Gastrocnemius medialis (tissue), 4 donors: ENCODE measurements around the gene THRB. TPM values are rescaled to one million over a fixed set of nuclear protein-coding genes. Genes with fewer than 3 reads are reported as not detected.

ENCODE experiments used
- ATAC-seq, 2 donors: fragments of 150-250 bp; one replicate each; pipeline ENCODE4 v1.9.1; 2016
- DNase-seq, 2 donors: peaks; one replicate each; pipeline ENCODE4 v3.0.0-alpha.2; 2019
- H3K27ac ChIP-seq, 4 donors: fragments of 200-600 bp; sonication (generic); 1 replicate in 1 of 4; 2 replicates in 3 of 4; pipeline ENCODE4 v1.5.1; 2016 to 2018; ENCODE audit warnings: mild to moderate bottlenecking in 2 of 4, moderate library complexity in 1 of 4
- H3K27me3 ChIP-seq, 3 donors: fragments of 200-600 bp; sonication (generic) in 2 of 3; 1 replicate in 1 of 3; 2 replicates in 2 of 3; pipeline versions ENCODE4 v1.5.1 to v1.6.0; 2016 to 2019; ENCODE audit warnings: mild to moderate bottlenecking in 1 of 3, moderate library complexity in 1 of 3
- H3K36me3 ChIP-seq, 2 donors: fragments of 200-600 bp; sonication (generic) in 1 of 2; one replicate each; pipeline ENCODE4 v1.5.1; 2017 to 2018
- H3K4me1 ChIP-seq, 2 donors: fragments of 200-600 bp; sonication (generic) in 1 of 2; one replicate each; pipeline ENCODE4 v1.5.1; 2016 to 2017; ENCODE audit warnings: mild to moderate bottlenecking in 2 of 2
- H3K4me3 ChIP-seq, 4 donors: fragments of 200-600 bp; sonication (generic) in 3 of 4; 1 replicate in 1 of 4; 2 replicates in 3 of 4; pipeline ENCODE4 v1.5.1; 2016 to 2019; ENCODE audit warnings: mild to moderate bottlenecking in 2 of 4
- H3K9me3 ChIP-seq, 3 donors: fragments of 200-600 bp; sonication (generic) in 2 of 3; 1 replicate in 1 of 3; 2 replicates in 2 of 3; pipeline ENCODE4 v1.5.1; 2016 to 2019
- POLR2A ChIP-seq, 2 donors: fragments of 450-650 bp; IDR thresholded peaks; one replicate each; pipeline ENCODE4 v1.6.1; 2017; ENCODE audit warnings: antibody characterized with exemption in 2 of 2, mild to moderate bottlenecking in 2 of 2, moderate library complexity in 2 of 2
- in situ Hi-C, 4 donors: fragments of 200-750 bp; cut with MboI; loops; one replicate each; pipeline versions ENCODE4 v1.15.0 to v1.8.0; 2017; ENCODE audit warnings: low sequenced_read_pairs in 4 of 4
- intact Hi-C: fragments of 100-400 bp; cut with DNase I; formaldehyde crosslinking; loops from one replicate; pipeline ENCODE4 v1.15.1; 2023; ENCODE audit warnings: low total_unique reads
- total RNA-seq, 4 donors: library from RNA; depleted of rRNA; stranded (reverse); fragments of >200 nt; gene quantifications; one replicate each; pipeline versions ENCODE4 v1.1.0 to v1.2.3, GENCODE V29; 2016
- TF ChIP-seq, protein P1 (sequence below), 5 experiments: fragments of 450-650 bp in 3 of 5; fragments of 200-600 bp in 2 of 5; sonication (generic) in 2 of 5; IDR thresholded peaks in 4 of 5; conservative IDR thresholded peaks in 1 of 5; 1 replicate in 4 of 5; 2 replicates in 1 of 5; pipeline ENCODE4 v1.5.1; 2016 to 2019; ENCODE audit warnings: antibody characterized with exemption in 5 of 5, mild to moderate bottlenecking in 3 of 5, moderate library complexity in 3 of 5

The THRB gene
- total RNA-seq, 4 donors from 2014 or later, result 20.1 to 60.0 (median 25.3) TPM

DNA sequence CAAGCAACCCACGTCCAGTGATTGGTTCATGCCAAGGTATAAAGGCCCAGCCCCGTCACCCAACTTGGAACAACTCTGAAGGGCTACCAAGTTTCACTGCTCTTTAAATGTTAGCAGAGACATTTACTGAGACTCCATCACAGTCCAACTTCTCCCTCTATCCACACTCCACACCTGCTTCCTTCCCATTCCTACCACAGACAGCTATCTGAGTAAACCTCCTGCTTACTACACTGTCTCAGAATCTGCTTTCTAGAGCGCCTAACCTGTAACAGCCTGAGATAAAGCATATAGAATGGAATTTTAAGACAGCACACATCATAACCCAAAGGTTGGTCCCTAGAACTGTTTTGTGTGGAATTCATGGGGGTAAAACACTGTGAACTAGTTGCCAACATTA is 106.5 kb downstream of the THRB start:
- ATAC-seq (no peak), DNase-seq (no peak)
- H3K27me3 ChIP-seq, result no peaks in the 10 kb centered on the region
- in situ Hi-C loops (no loop called here), intact Hi-C loops (no loop called here)
- H3K4me1 ChIP-seq, result peaks cover 51 to 52% of the 10 kb centered on the region in 2 donors
- H3K36me3 ChIP-seq, result no peaks in the 10 kb centered on the region
- TF ChIP-seq, protein P1, sequence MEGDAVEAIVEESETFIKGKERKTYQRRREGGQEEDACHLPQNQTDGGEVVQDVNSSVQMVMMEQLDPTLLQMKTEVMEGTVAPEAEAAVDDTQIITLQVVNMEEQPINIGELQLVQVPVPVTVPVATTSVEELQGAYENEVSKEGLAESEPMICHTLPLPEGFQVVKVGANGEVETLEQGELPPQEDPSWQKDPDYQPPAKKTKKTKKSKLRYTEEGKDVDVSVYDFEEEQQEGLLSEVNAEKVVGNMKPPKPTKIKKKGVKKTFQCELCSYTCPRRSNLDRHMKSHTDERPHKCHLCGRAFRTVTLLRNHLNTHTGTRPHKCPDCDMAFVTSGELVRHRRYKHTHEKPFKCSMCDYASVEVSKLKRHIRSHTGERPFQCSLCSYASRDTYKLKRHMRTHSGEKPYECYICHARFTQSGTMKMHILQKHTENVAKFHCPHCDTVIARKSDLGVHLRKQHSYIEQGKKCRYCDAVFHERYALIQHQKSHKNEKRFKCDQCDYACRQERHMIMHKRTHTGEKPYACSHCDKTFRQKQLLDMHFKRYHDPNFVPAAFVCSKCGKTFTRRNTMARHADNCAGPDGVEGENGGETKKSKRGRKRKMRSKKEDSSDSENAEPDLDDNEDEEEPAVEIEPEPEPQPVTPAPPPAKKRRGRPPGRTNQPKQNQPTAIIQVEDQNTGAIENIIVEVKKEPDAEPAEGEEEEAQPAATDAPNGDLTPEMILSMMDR (IDR thresholded peaks at IDR 0.05 in 4 of 5, conservative IDR thresholded peaks at IDR 0.05 in 1 of 5), result no peak
- TF ChIP-seq POLR2A (IDR thresholded peaks at IDR 0.05), result no peak
- no peak overlapping the region for H3K4me3 ChIP-seq
- H3K27ac ChIP-seq, result peak overlapping the region in 1 of 4 donors; percentile 57
- no peaks in the 10 kb centered on the region for H3K9me3 ChIP-seq

DNA sequence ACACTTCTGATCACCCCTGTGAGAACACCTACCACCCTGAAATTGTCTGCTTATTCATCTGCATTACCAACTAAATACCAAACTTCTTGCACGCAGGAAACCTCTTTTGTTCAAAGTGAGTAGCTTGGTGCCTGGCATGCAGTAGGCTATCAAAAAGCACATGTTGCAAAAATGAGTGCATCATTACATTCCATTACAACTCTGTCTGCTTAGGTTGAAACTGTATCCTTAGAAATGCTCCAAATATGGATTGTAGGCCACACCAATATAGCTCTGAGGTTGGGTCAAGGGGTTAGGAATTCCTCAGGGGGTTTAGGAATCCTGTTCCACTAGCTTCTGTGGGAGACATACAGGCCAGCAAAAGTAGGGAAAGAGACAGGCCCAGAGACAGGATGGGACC is 107.2 kb downstream of the THRB start:
- H3K4me1 ChIP-seq, result peaks cover 48% of the 10 kb centered on the region in 2 donors
- no peaks in the 10 kb centered on the region for H3K27me3 ChIP-seq
- no peak overlapping the region for H3K4me3 ChIP-seq
- H3K27ac ChIP-seq, result peak overlapping the region in 1 of 4 donors; percentile 57
- no peak for TF ChIP-seq POLR2A (IDR thresholded peaks at IDR 0.05)
- TF ChIP-seq, protein P1 (IDR thresholded peaks at IDR 0.05 in 4 of 5, conservative IDR thresholded peaks at IDR 0.05 in 1 of 5), result no peak
- H3K36me3 ChIP-seq, result no peaks in the 10 kb centered on the region
- in situ Hi-C loops (no loop called here), intact Hi-C loops (no loop called here)
- DNase-seq (no peak), ATAC-seq (no peak)
- no peaks in the 10 kb centered on the region for H3K9me3 ChIP-seq

DNA sequence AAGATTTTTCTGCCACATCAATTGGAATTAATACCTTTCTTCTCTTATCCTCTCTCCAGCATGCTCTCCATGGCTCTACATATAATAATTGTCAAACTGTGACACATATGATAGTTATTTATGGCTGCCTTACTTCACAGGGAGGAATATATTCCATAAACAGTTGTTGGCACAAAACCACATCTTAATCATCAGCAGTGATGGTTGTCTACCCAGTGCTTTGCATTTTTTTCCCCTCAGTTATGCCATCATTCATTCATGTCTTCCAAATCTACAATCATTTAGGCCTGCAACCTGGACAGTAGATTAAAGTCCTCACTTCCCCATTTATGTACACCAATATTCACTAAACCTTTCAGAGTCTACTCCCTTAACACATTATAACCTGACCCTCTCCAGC is 107.7 kb downstream of the THRB start:
- Histone ChIP-seq H3K4me1 (peaks cover 48% of the 10 kb centered on the region in 2 donors), H3K36me3 (no peaks in the 10 kb centered on the region), H3K27me3 (no peaks in the 10 kb centered on the region), H3K9me3 (no peaks in the 10 kb centered on the region), H3K4me3 (no peak overlapping the region), H3K27ac (no peak overlapping the region)
- intact Hi-C loops (no loop called here), in situ Hi-C loops (no loop called here)
- TF ChIP-seq, protein P1 (IDR thresholded peaks at IDR 0.05 in 4 of 5, conservative IDR thresholded peaks at IDR 0.05 in 1 of 5), result no peak
- no peak for TF ChIP-seq POLR2A (IDR thresholded peaks at IDR 0.05)
- DNase-seq (no peak), ATAC-seq (no peak)

DNA sequence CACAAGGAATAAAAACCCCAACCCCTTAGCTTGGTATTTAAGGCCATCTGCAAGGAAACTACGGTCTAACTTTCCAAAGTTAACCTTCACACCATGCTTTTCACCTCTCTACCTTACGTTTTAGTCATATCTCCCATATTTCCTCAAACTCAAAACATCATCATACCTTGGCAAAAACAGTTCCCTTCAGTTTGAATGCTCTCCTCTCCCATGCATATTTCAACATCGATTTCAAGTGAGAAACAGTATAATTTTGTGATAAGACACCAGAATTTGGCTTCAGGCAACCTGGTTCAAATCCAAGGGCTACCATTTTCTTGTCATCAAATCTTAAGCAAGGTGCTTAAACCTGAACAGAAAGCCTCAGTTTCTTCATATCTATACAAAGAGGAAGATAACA is 108.2 kb downstream of the THRB start:
- Histone ChIP-seq H3K9me3 (no peaks in the 10 kb centered on the region), H3K27ac (no peak overlapping the region), H3K4me3 (no peak overlapping the region), H3K4me1 (peaks cover 48 to 52% of the 10 kb centered on the region in 2 donors), H3K36me3 (no peaks in the 10 kb centered on the region), H3K27me3 (no peaks in the 10 kb centered on the region)
- in situ Hi-C loops (no loop called here), intact Hi-C loops (no loop called here)
- ATAC-seq (no peak), DNase-seq (no peak)
- TF ChIP-seq, protein P1 (IDR thresholded peaks at IDR 0.05 in 4 of 5, conservative IDR thresholded peaks at IDR 0.05 in 1 of 5), result no peak
- TF ChIP-seq POLR2A (IDR thresholded peaks at IDR 0.05), result no peak

DNA sequence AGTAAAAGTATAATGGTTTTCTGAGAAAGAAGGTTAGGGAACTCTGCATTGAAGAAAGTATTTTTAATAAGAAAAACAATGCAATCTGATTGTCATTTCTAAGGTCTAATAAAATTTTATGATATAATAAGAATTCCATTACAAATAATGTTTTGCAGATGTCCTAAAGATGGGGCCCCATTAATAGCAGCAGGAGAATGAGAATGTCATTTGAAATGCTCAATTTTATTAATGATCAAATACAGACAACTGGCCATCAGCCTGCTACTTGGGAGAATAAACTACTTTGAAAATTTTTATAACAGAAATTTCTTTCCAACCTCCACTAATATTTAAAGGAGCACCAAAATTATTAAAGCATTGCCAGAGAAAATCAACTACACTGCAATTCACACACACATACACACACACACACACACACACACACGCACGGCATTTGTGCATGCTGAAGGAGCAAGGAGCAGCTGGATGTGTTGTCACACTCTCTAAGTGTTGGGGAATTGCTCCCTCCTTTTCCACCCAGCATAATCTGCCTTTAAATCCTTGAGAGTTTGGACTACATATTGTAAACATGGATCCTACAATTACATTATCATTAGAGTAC is 109.5 kb downstream of the THRB start:
- in situ Hi-C loops, result no loop called here
- H3K4me3 ChIP-seq, result no peak overlapping the region
- intact Hi-C loops, result no loop called here
- no peak for ATAC-seq
- TF ChIP-seq, protein P1 (IDR thresholded peaks at IDR 0.05 in 4 of 5, conservative IDR thresholded peaks at IDR 0.05 in 1 of 5), result no peak
- no peak for TF ChIP-seq POLR2A (IDR thresholded peaks at IDR 0.05)
- no peak for DNase-seq
- H3K9me3 ChIP-seq, result no peaks in the 10 kb centered on the region
- H3K4me1 ChIP-seq, result peaks cover 38 to 54% of the 10 kb centered on the region in 2 donors
- H3K36me3 ChIP-seq, result no peaks in the 10 kb centered on the region
- H3K27me3 ChIP-seq, result no peaks in the 10 kb centered on the region
- no peak overlapping the region for H3K27ac ChIP-seq
